DMS53 treated with DMSO at 0.1 percent for 48 hours (cell line): ENCODE data around the gene AGPAT4.
"Not testable (repeated sequence)": the region's sequence is repeated elsewhere in the genome, so short reads cannot be mapped to it uniquely, and the experiment has no call there.

Experiments
- DNase-seq: peaks from one replicate; lab custom pipeline; 2025; ENCODE audit not compliant: unreplicated experiment; lab: John Stamatoyannopoulos, UW

AGPAT4 gene, protein sequence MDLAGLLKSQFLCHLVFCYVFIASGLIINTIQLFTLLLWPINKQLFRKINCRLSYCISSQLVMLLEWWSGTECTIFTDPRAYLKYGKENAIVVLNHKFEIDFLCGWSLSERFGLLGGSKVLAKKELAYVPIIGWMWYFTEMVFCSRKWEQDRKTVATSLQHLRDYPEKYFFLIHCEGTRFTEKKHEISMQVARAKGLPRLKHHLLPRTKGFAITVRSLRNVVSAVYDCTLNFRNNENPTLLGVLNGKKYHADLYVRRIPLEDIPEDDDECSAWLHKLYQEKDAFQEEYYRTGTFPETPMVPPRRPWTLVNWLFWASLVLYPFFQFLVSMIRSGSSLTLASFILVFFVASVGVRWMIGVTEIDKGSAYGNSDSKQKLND

GRCh38 chr6:161273752-161274487, at the start of gene AGPAT4:
Gene AGPAT4 (minus strand): TSS chr6:161274061. CDS start chr6:161232213, 41,848 bp downstream.
- peak; percentile 10 for DNase-seq

GRCh38 chr6:161319231-161319630, 45.4 kb upstream of the AGPAT4 start:
- DNase-seq: no peak

GRCh38 chr6:161318456-161318855, 44.6 kb upstream of the AGPAT4 start:
- no peak for DNase-seq

GRCh38 chr6:161316531-161316930, 42.7 kb upstream of the AGPAT4 start:
- DNase-seq: no peak

GRCh38 chr6:161315246-161315917, 41.5 kb upstream of the AGPAT4 start:
- DNase-seq: not testable (repeated sequence)

DNA sequence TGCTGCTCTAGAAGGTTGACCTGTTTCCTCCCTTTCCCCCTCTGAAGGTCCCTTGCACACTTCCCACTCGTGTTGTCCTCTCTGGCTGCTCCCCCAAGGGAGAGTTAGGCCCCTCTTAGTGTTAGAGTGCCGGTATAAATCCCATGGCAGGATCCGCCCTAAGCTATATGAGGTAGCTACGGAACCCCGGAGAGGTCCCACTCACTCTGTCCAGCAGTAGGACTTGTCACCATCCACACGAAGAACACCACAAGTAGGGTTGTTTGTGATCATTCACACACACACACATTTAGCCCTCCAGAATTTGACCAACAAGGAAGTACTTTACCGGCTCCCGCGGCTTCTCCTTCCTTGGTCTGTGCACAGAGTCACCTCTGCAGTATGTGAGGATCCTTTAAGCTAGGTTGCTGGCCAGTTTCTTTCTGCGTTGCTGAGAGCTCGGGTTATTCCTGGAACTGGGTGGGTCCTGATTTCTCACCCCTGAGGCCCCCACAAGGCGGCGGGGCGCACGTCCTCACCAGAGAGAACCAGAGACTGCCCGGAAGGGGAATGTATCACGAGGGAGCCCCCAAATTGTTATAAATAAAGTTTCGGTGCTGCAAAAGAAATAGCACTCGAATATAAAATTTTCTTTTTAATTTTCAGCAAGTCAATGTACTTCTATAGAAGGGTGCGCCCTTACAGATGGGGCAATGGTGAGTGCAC, 40.8 kb upstream of the AGPAT4 start:
- DNase-seq: not testable (repeated sequence)

DNA sequence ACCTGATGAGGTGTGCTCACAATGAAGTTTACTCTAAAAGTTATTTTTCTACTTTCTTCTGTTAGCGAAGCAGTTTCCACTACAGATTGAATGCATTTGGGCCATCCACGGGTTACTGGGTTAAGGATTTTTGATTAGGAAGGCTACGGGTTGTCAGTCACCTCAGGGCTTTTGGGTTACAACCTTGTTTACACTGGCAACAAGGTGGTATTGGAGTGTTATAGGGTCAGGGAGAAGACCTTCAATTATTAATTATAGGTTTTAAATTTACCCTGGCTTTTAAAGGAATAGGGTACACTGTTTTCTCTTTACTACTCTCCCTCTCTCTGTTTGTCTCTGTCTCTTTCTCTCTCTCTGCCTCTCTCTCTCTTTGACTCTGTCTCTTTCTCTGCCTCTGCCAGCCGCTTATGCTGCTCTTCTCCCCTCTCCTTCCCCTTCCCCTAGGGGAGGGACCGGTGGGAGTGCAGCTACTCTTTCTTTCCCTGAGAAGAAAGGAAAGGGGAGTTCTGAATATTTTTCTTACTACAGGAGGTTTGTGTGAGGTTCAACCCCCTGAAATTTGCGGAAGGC, 40.2 kb upstream of the AGPAT4 start:
- no peak for DNase-seq

DNA sequence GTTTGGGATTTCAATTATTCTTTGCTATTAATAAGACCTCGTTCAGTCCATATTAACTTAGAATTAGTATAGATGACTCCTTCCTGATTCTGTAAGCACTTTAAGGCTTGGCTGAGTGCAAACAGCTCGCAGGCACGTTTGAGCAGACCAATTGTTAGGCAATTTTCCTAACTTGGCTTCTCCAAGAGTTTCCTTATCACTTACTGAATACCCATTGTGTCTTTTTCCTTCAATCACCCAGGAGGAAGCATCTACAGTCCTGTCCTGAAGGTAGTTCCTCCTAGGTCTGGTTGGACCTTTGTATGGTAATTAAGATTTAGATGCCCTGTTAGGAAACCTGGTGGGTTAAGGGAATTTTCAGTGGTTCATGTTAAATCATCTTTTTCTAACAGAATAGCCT, 39.6 kb upstream of the AGPAT4 start:
- DNase-seq: not testable (repeated sequence)

- DNase-seq: not testable (repeated sequence)
These were observed 35.9 kb upstream of the AGPAT4 start for GRCh38 chr6:161309774-161310173.

DNA sequence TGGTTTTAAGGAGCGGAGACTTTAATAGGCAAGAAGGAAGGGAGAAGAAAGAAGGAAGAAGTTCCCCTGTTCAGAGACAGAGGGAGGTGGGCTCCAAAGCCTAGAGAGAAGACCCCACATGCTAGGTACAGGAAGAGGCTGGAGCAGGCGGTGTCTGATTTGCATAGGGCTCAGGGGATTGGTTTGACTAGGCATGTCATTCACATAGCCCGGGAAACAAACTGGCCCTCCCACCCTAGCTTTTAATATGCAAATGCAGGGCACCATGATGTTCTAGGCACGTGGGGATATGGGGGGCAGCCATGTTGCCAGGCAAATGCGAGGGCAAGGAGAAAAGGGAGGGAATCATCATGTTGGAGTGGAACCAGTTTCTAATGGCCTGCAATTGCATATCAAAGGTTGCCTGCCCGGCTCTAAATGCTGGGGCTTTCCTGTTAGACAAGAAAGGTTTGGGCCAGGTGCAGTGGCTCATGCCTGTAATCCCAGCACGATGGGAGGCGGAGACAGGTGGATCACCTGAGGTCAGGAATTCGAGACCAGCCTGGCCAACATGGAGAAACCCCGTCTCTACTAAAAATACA, 34.3 kb upstream of the AGPAT4 start:
- DNase-seq: no peak

DNA sequence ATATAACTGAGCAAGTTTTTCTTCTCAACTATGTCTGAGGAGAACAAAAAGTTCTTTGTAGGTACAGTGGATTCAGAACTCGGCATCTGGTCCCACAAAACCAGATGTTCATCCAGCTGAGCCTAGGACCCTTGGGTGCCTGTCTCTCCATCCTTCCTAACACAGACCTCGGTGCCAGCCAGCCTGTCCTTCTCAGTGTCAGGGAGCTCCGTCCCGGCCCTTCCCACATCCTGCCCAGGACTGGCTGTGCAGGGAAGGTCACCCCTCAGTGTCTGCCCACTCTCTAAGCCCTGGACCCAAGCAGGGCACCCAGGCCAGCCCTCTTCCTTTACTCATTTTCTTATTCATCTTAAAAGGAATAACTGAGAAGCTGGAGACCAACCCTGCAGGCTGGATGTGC, 32.0 kb upstream of the AGPAT4 start:
- DNase-seq: no peak

DNA sequence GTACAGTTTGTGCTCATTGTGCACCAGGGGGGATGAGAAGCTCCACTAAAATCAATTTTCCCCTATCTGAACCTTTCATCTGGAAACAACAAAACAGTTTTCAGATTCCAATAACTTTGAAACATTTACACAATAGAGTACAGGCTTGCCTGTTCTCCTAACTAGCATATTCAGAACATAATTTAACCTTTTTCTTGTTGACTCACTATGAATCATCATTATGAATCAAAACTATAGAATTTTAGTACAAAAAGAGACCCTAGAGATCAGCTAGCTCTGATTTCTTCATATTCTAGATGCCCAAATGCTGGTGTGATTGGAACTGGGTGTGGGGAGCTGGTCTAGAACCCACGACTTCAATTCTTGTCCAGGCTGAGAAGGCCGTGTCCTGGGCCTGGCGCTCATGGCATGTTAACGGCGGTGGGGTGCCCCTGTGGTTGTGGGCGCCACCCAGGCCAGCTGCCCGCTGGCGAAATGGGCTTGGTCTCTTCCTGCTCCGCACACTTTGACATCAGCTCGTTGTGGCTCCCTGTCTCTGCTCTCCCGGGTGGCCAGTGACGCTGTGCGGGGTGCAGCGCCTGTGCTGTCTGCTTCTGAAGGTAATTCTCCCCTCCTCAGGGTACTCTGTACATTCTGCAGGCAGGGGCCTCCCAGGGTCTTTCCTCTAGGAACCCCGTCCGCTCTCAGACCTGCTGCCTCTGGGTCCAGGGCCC, 29.9 kb upstream of the AGPAT4 start:
- no peak for DNase-seq

GRCh38 chr6:161302949-161303348, 29.1 kb upstream of the AGPAT4 start:
- DNase-seq: no peak

GRCh38 chr6:161301338-161301737, 27.5 kb upstream of the AGPAT4 start:
- DNase-seq: no peak

- no peak for DNase-seq
These were observed 27.0 kb upstream of the AGPAT4 start for GRCh38 chr6:161300823-161301222.

- no peak for DNase-seq
These were observed 25.9 kb upstream of the AGPAT4 start for GRCh38 chr6:161299726-161300125.

GRCh38 chr6:161295784-161296183, 21.9 kb upstream of the AGPAT4 start:
- no peak for DNase-seq

DNA sequence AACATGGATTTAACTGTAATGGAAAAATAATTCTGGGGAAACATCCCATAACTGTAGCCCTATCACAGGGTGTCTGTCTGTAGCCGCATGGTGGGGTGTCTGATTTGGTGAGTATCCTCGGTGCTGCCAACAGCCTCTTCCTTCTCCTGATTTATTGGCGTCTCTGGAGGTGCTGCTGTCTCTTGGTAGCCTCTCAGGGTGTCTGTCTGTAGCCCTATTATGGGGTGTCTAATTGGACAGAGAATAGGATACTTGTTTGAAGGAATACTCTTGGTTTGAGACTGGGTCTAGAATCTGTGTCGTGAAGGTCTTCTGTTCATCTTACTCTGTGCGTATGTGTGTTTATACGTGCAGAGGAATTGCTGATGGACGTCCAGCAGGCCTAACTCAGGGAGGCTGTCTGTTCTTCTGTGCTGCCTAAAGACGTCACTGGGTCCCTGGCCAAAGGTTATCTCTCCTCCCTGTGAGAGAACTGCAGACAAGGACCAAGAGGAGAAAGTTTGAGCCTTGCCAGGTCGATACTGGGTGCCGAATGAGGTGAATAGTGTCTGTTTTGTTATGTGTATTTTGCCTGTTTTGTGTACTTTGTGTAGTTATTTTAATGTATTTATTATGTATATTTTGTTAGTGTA, 18.9 kb upstream of the AGPAT4 start:
- DNase-seq: no peak

GRCh38 chr6:161292145-161292544, 18.3 kb upstream of the AGPAT4 start:
- no peak for DNase-seq
